VCaP (cell line): ENCODE measurements around the gene KCNIP3.
"Not testable (repeated sequence)": the region's sequence is repeated elsewhere in the genome, so short reads cannot be mapped to it uniquely, and the experiment has no call there.

Experiments used
- H3K27ac ChIP-seq: fragments of 450-650 bp; 2 replicates; pipeline ENCODE4 v1.5.1; 2017

Gene KCNIP3

DNA sequence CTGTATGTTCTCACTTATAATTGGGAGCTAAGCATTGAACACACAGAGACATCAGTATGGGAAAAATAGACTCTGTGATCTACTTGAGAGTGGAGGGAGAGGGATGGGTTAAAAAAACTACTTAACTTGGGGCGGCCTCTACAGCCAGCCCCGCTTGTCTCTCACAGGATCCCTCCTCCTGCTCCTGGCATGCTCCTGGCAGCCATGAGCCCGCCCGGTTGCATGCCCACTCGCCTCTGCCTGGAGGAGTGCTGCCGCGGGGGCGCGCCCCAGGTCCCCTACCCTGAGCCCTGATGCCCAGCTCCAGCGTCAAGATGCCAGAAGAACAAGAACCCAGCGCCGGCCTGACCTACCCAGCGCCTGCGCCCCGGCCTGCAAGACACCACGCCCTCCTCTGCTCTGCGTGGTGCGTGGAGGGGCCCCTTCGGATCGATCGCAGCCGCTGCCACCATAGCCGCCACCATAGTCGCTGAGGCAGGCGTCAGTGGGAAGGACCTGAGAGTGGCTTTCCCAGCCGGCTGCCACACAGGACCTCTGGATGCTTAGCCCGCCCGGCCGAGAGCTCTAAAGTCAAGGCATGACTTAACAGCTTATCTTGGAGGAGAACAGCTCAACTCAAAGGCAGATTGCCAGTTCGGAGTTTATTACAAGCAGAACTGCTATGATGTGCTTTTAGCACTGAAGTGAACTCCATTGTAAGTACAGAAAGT lies 138.2 kb downstream of the KCNIP3 start:
- H3K27ac ChIP-seq = not testable (repeated sequence)
